SK-N-MC (cell line): ENCODE results near the gene FNDC3B.
"Not testable (repeated sequence)": the region's sequence is repeated elsewhere in the genome, so short reads cannot be mapped to it uniquely, and the experiment has no call there.

Experiments used
- DNase-seq: peaks from one replicate; pipeline ENCODE4 v3.0.0-alpha.2; 2011; ENCODE audit warnings: low read depth, low spot score
- H3K27ac ChIP-seq: fragments of 200-600 bp; sonication (generic); 2 replicates; pipeline ENCODE4 v1.5.1; 2016; ENCODE audit warnings: mixed run types
- H3K36me3 ChIP-seq: fragments of 200-600 bp; sonication (generic); 2 replicates; pipeline ENCODE4 v1.6.1; 2017; ENCODE audit warnings: antibody characterized with exemption, low read length, mixed read lengths; ENCODE audit not compliant: insufficient read depth
- H3K4me3 ChIP-seq: fragments of 200-600 bp; sonication (generic); 2 replicates; pipeline ENCODE4 v1.5.1; 2016
- H3K9ac ChIP-seq: fragments of 200-600 bp; sonication (generic); 2 replicates; pipeline ENCODE4 v1.8.0; 2017; ENCODE audit warnings: mixed run types, mixed read lengths; ENCODE audit not compliant: insufficient read length
- H3K9me3 ChIP-seq: fragments of 200-600 bp; sonication (generic); 2 replicates; pipeline ENCODE4 v1.6.1; 2017; ENCODE audit warnings: low read depth, mild to moderate bottlenecking, antibody characterized with exemption, low read length, moderate library complexity, mixed read lengths
- EZH2 ChIP-seq: fragments of 200-600 bp; sonication (generic); IDR thresholded peaks from one replicate; pipeline ENCODE4 v1.6.1; 2017; ENCODE audit warnings: antibody characterized with exemption
- FOXP2 ChIP-seq: optimal IDR thresholded peaks from 2 replicates; pipeline ENCODE3; 2011; ENCODE audit warnings: mild to moderate bottlenecking, moderate library complexity; ENCODE audit not compliant: insufficient read depth; ENCODE audit errors: extremely low read length, control extremely low read depth
- POLR2AphosphoS5 ChIP-seq: IDR thresholded peaks from 2 replicates; pipeline ENCODE4 v1.6.1; 2012; ENCODE audit warnings: mild to moderate bottlenecking, low read depth, low read length, borderline replicate concordance

FNDC3B gene

GRCh38 chr3:172253200-172253599 is 213.8 kb downstream of the FNDC3B start:
- H3K27ac ChIP-seq: no peak overlapping the region
- TF ChIP-seq FOXP2: no peak
- TF ChIP-seq POLR2AphosphoS5: no peak
- TF ChIP-seq EZH2: no peak
- no peak for DNase-seq
- H3K36me3 ChIP-seq: peaks cover 9% of the 10 kb centered on the region; the same call in 1 of the 2 replicates
- H3K9me3 ChIP-seq: no peaks in the 10 kb centered on the region
- H3K4me3 ChIP-seq: no peak overlapping the region
- H3K9ac ChIP-seq: no peak overlapping the region

- no peak for DNase-seq
- H3K27ac ChIP-seq: no peak overlapping the region
- peaks cover 9% of the 10 kb centered on the region; the same call in 1 of the 2 replicates for H3K36me3 ChIP-seq
- TF ChIP-seq FOXP2 (no peak), POLR2AphosphoS5 (no peak), EZH2 (no peak)
- H3K4me3 ChIP-seq: no peak overlapping the region
- H3K9ac ChIP-seq: no peak overlapping the region
- H3K9me3 ChIP-seq: no peaks in the 10 kb centered on the region
Observed at GRCh38 chr3:172254542-172254941, 215.2 kb downstream of the FNDC3B start.

- H3K9ac ChIP-seq, H3K27ac ChIP-seq, DNase-seq, H3K36me3 ChIP-seq, H3K9me3 ChIP-seq, H3K4me3 ChIP-seq: not testable (repeated sequence)
Observed at GRCh38 chr3:172255321-172255720, 215.9 kb downstream of the FNDC3B start.

- no peaks in the 10 kb centered on the region for H3K9me3 ChIP-seq
- no peak overlapping the region for H3K27ac ChIP-seq
- TF ChIP-seq FOXP2: no peak
- TF ChIP-seq EZH2: no peak
- TF ChIP-seq POLR2AphosphoS5: no peak
- peaks cover 9% of the 10 kb centered on the region; the same call in 1 of the 2 replicates for H3K36me3 ChIP-seq
- H3K9ac ChIP-seq: no peak overlapping the region
- no peak for DNase-seq
- no peak overlapping the region for H3K4me3 ChIP-seq
Observed at GRCh38 chr3:172256101-172256734, 216.8 kb downstream of the FNDC3B start.

GRCh38 chr3:172257648-172258400 is 218.4 kb downstream of the FNDC3B start:
- TF ChIP-seq POLR2AphosphoS5: no peak
- TF ChIP-seq FOXP2: no peak
- TF ChIP-seq EZH2: no peak
- Histone ChIP-seq H3K27ac (no peak overlapping the region), H3K9me3 (no peaks in the 10 kb centered on the region), H3K9ac (no peak overlapping the region), H3K36me3 (no peaks in the 10 kb centered on the region), H3K4me3 (no peak overlapping the region)
- no peak for DNase-seq

GRCh38 chr3:172258624-172259023 is 219.2 kb downstream of the FNDC3B start:
- H3K27ac ChIP-seq: no peak overlapping the region

GRCh38 chr3:172259111-172259541 is 219.7 kb downstream of the FNDC3B start:
- TF ChIP-seq FOXP2 (no peak), POLR2AphosphoS5 (no peak), EZH2 (no peak)
- no peak for DNase-seq
- H3K4me3 ChIP-seq: no peak overlapping the region
- H3K9me3 ChIP-seq: no peaks in the 10 kb centered on the region
- H3K36me3 ChIP-seq: no peaks in the 10 kb centered on the region
- no peak overlapping the region for H3K27ac ChIP-seq
- H3K9ac ChIP-seq: no peak overlapping the region

More at GRCh38 chr3:172258624-172259023, 219.2 kb downstream of the FNDC3B start:
- no peak overlapping the region for H3K4me3 ChIP-seq
- H3K9ac ChIP-seq: no peak overlapping the region
- TF ChIP-seq POLR2AphosphoS5: no peak
- no peak for TF ChIP-seq FOXP2
- TF ChIP-seq EZH2: no peak
- no peaks in the 10 kb centered on the region for H3K9me3 ChIP-seq
- DNase-seq: no peak
- no peaks in the 10 kb centered on the region for H3K36me3 ChIP-seq

GRCh38 chr3:172259726-172260248 is 220.4 kb downstream of the FNDC3B start:
- Histone ChIP-seq H3K9ac (no peak overlapping the region), H3K27ac (0 out of 2 replicates have a peak overlapping the region, but pooled peaks have one; percentile 2), H3K36me3 (no peaks in the 10 kb centered on the region), H3K9me3 (no peaks in the 10 kb centered on the region), H3K4me3 (no peak overlapping the region)
- TF ChIP-seq EZH2 (no peak), FOXP2 (no peak), POLR2AphosphoS5 (no peak)
- no peak for DNase-seq

- Histone ChIP-seq H3K9ac (no peak overlapping the region), H3K27ac (no peak overlapping the region), H3K9me3 (no peaks in the 10 kb centered on the region), H3K36me3 (no peaks in the 10 kb centered on the region), H3K4me3 (no peak overlapping the region)
- TF ChIP-seq POLR2AphosphoS5: no peak
- TF ChIP-seq EZH2: no peak
- no peak for TF ChIP-seq FOXP2
- DNase-seq: no peak
Observed at GRCh38 chr3:172260381-172260780, 221.0 kb downstream of the FNDC3B start.
